NCI-H1105 treated with DMSO at 0.1 percent for 48 hours (cell line): Measurements from ENCODE around the gene HOXA7.

ENCODE experiments used
- DNase-seq: peaks from one replicate; lab custom pipeline; 2025; lab: John Stamatoyannopoulos, UW

Gene HOXA7

DNA sequence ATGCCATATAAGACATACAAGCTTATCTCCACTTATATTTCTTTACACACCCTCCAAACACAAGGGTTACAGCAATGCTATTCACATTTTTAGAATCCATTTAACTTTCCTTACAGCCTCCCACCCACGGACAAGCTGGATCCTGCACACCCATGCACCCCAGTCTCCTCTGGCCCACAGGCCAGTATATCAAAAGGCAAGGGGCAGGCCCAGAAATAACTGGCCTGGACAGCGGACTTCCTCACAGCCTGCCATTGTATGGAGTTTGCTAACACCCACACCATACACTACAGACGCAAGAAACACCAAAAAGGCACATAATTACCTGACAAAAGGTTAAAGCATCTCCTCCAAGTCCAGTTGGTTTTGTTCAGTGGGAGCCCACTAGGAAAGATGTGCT, 37.9 kb downstream of the HOXA7 start:
- DNase-seq: no peak

GRCh38 chr7:27117887-27118491, 38.5 kb downstream of the HOXA7 start:
- DNase-seq: no peak

GRCh38 chr7:27116962-27117886, 39.3 kb downstream of the HOXA7 start:
- no peak for DNase-seq

DNA sequence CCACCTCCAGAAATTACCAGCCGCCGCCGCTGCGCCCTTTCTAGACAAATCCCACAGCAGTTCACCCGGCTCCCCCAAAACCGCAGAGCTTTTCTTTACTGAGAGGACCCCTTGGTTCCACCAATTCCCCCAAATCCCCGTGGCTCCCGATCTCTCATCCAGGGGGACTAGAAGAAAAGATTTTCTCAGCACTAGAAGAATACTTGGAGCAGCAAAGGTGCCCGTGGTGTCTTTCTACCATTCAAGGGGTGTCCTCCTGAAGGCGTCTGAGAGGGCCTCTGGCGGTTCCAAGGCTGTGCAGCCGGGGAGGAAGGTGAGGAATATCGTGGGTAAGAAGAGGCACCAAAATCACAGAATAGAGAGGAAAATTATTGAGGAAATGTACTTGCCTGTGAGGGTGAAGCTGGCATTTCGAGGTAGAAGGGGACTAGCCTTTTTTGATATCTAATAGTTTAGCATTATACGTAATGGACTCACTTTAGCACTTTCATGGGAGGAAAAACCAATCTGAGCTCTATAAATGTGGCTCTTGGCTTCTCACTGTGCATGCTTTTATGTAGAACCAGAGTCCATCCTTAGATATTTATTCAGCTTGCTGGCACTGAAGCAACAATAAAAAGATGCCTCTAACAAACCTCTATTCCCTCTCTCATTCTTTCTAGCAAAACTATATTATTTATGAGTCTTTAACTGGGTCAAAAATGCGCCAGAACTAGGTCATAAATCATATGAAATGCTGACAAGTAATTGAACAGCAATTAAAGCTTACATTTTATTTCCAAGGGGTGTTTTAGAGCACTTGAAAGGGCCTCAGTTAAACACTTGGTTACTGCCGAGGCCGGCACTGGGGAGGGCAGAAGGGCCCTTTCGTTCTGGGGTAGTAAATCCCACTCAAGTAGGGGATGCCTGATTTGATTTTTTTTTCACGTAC, 40.2 kb downstream of the HOXA7 start:
- peak; percentile 54 for DNase-seq

DNA sequence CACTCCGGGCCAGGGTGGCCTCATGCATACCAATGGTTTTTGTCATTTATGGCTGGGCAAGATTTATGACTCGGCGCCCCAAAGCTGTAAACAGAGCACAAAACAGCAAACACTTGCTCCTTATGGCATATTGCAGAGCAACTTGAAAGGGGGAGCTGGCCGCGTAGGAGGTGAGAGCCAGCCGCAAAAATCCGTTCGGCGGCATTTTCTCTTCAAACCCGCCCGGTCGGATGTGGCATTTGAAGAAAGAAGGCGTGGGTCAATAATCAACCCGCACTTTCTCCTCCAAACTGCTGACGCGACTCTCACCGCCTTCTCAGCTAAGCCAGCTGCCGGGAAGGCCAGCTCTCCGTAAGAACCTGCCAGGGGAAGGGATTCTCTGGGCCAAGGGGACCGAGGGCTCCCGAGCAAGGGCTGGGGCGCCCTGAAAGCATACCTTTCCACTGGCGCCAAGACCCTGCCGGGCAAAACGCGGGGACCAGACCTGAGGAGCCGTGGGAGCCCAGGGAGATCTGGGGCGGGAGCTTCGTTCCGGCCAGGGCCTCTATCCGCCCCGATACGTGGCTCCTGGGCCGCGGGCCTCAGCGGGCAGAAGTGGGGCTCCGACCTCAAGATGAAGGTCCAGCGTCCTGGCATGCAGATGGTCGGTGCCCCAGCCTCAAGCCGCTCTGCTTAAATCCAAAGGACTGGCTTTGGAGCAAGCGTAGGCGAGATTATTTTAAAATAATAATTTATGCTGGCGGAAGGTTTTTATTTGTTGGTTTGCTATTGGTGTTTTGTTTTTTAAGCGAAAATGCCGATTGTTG, 41.1 kb downstream of the HOXA7 start:
- DNase-seq: no peak

DNA sequence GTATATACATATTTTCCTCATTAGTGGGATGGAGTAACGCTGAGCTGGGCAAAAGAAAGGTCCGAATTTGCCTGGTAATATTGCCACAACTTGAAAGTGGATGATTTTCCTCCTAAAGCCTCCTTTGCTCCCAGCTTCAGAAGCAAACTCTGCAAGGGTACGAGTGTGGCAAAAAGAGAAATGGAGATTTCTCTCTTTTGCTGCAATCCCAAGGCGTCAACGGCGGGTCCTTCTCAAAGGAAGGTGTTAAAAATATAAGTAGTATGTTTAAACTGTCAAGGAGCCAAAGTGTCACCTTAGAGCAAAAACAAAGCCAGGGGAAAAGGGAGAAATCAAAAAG, 41.6 kb downstream of the HOXA7 start:
- DNase-seq: no peak

DNA sequence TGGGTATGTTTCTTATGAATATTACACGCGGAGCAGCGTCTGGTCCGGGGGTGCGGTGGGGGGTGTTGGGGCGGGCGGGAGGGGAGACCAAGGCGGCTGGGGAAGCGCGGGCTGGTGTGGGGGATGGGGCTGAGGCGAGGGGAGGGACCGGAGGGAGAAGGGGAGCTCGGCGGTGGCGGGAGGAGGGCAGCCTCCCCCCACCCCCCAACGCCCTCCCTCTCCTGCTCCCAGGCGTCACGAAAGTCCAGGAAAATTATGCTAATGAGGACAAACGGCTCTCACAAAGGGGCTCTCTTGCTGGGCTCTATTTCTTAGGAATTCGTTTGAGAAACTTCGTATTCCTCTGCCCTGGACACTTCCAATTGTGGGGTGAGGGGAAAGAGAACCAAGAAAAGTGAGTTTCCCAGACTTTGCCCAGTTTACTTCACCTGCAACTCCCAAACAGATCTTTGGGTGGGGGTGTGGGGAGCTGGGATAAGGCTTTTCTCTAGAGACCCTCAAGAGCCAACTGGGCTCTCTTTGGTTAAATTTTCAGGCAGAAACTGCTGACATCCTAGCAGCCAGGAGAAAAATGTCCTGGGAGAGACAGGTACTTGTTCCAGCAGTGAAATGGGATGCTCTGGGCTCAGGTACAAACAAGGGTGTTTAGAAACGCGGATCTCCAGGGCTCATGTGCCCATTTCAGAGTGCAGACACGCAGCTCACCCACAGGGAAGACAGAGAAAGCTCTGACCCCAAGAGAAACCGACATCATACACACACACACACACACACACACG, 42.3 kb downstream of the HOXA7 start:
- peak; percentile 20 for DNase-seq

GRCh38 chr7:27112955-27113949, 43.2 kb downstream of the HOXA7 start:
- DNase-seq: peak; percentile 5

- DNase-seq: no peak
Observed at GRCh38 chr7:27112361-27112760, 44.1 kb downstream of the HOXA7 start.

DNA sequence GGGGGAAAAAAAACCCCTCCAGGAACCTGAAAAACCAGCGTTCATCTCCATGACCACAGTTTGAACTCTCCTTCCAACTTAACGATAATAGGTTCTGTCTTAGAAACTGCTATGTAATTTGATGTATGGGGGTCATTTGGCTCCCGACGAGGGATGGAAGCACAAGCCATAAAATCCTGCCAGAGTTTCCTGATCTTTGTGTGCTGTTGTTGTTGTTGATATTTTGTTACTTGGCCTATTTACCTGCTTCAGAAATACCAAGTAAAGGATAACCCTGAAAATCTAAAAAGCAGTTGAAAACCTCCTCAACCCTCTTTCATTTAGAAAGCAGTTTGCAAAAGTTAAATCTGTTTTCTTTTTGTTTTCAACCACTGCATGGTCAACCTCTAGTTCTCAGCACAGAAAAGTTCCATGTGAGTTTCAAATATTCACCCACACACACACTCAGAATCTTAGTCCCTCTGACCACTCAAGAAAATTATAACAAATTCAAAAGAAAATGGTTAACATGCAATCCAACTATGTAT, 44.7 kb downstream of the HOXA7 start:
- DNase-seq: no peak

GRCh38 chr7:27111042-27111750, 45.3 kb downstream of the HOXA7 start:
- DNase-seq: no peak

GRCh38 chr7:27110186-27111031, 46.1 kb downstream of the HOXA7 start:
- no peak for DNase-seq

- no peak for DNase-seq
Observed at GRCh38 chr7:27109466-27110185, 46.8 kb downstream of the HOXA7 start.

GRCh38 chr7:27108390-27109127, 47.9 kb downstream of the HOXA7 start:
- no peak for DNase-seq

GRCh38 chr7:27107391-27108381, 48.8 kb downstream of the HOXA7 start:
- no peak for DNase-seq
